GM12864 (cell line): ENCODE data around the gene SDC3.
"Not testable (repeated sequence)": the region's sequence is repeated elsewhere in the genome, so short reads cannot be mapped to it uniquely, and the experiment has no call there.

Source experiments
- DNase-seq: peaks from one replicate; pipeline ENCODE4 v3.0.0-alpha.2; 2011; ENCODE audit warnings: low read depth
- H3K4me3 ChIP-seq: 2 replicates; pipeline ENCODE4 v1.5.1; 2011; ENCODE audit warnings: mild to moderate bottlenecking, low read depth, low read length, control low read depth
- CTCF ChIP-seq: IDR thresholded peaks from 2 replicates; pipeline ENCODE4 v1.5.1; 2011; ENCODE audit warnings: low read depth, mild to moderate bottlenecking, moderate library complexity, low read length, control low read depth, inconsistent platforms; ENCODE audit errors: missing control alignments

SDC3 gene

GRCh38 chr1:30950053-30950452 lies 41.5 kb upstream of the SDC3 start:
- no peak for TF ChIP-seq CTCF
- H3K4me3 ChIP-seq: no peak overlapping the region
- no peak for DNase-seq

GRCh38 chr1:30949487-30949838 lies 40.9 kb upstream of the SDC3 start:
- not testable (repeated sequence) for DNase-seq, H3K4me3 ChIP-seq

- not testable (repeated sequence) for DNase-seq, H3K4me3 ChIP-seq
These were observed 40.4 kb upstream of the SDC3 start for GRCh38 chr1:30948813-30949486.

DNA sequence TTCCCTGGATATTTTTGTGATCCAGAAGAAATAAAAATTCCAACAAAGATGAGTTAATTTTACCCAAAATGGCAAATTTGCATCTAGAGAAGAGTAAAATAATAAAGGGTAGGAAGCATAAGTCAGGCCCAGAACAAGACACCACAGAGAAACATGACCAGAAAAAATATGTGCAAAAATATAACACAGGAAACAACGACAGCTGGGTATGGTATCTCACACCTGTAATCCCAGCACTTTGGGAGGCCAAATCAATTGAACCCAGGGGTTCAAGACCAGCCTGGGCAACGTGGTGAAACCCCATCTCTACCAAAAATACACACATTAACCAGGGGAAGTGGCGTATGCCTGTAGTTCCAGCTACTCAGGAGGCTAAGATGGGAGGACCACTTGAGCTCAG lies 39.7 kb upstream of the SDC3 start:
- TF ChIP-seq CTCF: no peak
- no peak for DNase-seq
- no peak overlapping the region for H3K4me3 ChIP-seq

DNA sequence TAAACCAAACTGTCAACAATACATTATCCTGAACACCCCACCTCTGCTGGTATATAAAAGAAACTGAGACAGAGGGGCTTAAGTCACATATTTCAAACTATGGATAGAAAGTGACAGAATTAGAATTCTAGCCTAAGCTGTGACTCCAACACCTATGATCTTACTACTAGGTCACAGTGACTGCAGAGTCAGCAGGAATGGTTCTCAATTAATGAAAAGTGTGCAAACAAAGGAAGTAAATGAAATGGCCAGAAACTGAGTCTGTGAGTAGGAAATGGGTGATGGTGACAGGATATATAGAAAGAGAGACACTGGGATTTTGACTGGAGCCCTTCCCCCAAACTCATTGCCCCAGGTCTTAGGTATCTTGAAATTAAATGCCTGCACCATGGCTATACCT lies 38.7 kb upstream of the SDC3 start:
- no peak for DNase-seq
- no peak for TF ChIP-seq CTCF
- no peak overlapping the region for H3K4me3 ChIP-seq

- no peak for TF ChIP-seq CTCF
- H3K4me3 ChIP-seq: no peak overlapping the region
- no peak for DNase-seq
These were observed 33.9 kb upstream of the SDC3 start for GRCh38 chr1:30942326-30942963.

- DNase-seq: no peak
These were observed 32.0 kb upstream of the SDC3 start for GRCh38 chr1:30940541-30940940.

More at GRCh38 chr1:30940541-30940940, 32.0 kb upstream of the SDC3 start:
- no peak for TF ChIP-seq CTCF
- H3K4me3 ChIP-seq: no peak overlapping the region
